Activated CD4-positive, alpha-beta T cell treated with anti-CD3 and anti-CD28 coated beads, Interleukin-2, Interleukin-6, amounts not matched to agents 100 ng/mL and 50 ng/mL, durations not matched to agents 16 hours and 8 hours (primary cell): Measurements from ENCODE around the gene POU2AF1.

Experiments
- DNase-seq: peaks from one replicate; pipeline ENCODE4 v3.0.0-alpha.2; 2020

POU2AF1 gene

GRCh38 chr11:111378861-111379601, at the start of gene POU2AF1:
Gene POU2AF1 (minus strand): TSS chr11:111379275. CDS start chr11:111379177, 98 bp downstream.
- DNase-seq, result peak; percentile 79

GRCh38 chr11:111428113-111428876, 49.2 kb upstream of the POU2AF1 start:
- DNase-seq, result no peak

GRCh38 chr11:111427471-111427912, 48.4 kb upstream of the POU2AF1 start:
- no peak for DNase-seq

GRCh38 chr11:111426617-111427016, 47.5 kb upstream of the POU2AF1 start:
- DNase-seq, result no peak

GRCh38 chr11:111423250-111423615, 44.2 kb upstream of the POU2AF1 start:
- DNase-seq, result no peak

GRCh38 chr11:111422494-111423249, 43.6 kb upstream of the POU2AF1 start:
- peak; percentile 61 for DNase-seq

- no peak for DNase-seq
These were observed 42.2 kb upstream of the POU2AF1 start for GRCh38 chr11:111421251-111421650.

GRCh38 chr11:111419641-111420327, 40.7 kb upstream of the POU2AF1 start:
- no peak for DNase-seq

GRCh38 chr11:111419181-111419580, 40.1 kb upstream of the POU2AF1 start:
- no peak for DNase-seq

GRCh38 chr11:111418436-111418787, 39.3 kb upstream of the POU2AF1 start:
- DNase-seq, result no peak

- peak; percentile 30 for DNase-seq
These were observed 38.8 kb upstream of the POU2AF1 start for GRCh38 chr11:111417766-111418435.

- peak; percentile 18 for DNase-seq
These were observed 38.1 kb upstream of the POU2AF1 start for GRCh38 chr11:111417011-111417765.

GRCh38 chr11:111416231-111416960, 37.3 kb upstream of the POU2AF1 start:
- no peak for DNase-seq

DNA sequence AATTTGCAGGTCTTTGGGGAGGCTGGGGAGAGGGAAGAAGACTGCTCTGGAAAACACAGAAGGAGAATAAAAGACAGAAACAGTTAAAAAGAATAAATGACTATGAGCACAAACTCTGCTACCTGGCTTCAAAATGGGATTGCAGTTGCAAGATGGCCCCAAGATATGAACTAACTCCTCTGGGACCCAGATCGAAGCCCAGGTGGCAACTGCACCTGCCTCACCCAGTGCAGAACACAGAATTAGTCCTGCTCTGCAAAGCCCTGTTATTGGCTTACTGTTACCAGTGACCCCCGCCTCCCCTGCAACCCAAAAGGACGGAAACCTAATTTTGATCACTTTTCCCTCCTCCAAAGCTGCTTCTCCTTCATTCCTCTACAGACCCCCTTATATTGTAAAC, 35.9 kb upstream of the POU2AF1 start:
- DNase-seq, result no peak

- DNase-seq, result peak; percentile 36
These were observed 35.3 kb upstream of the POU2AF1 start for GRCh38 chr11:111414267-111414931.

- DNase-seq, result no peak
These were observed 34.8 kb upstream of the POU2AF1 start for GRCh38 chr11:111413849-111414248.

GRCh38 chr11:111412293-111412692, 33.2 kb upstream of the POU2AF1 start:
- DNase-seq, result no peak

DNA sequence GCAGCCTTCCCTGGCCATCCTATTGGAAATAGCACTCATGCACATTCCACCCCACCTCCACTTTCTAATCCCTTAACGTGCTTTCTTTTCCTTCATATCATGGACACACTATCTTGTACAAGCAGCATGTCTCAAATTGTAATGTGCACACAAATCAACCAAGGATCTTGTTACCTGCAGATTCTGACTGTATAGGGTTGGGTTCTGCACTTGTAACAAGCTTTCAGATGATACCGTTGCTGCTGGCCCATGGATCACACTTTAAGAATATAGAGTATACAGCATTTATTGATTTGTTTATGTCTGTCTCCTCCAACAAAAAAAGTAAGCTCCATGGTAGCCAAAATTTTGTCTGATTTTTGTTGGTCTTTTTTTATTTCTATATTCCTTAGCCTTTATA, 32.4 kb upstream of the POU2AF1 start:
- DNase-seq, result no peak

DNA sequence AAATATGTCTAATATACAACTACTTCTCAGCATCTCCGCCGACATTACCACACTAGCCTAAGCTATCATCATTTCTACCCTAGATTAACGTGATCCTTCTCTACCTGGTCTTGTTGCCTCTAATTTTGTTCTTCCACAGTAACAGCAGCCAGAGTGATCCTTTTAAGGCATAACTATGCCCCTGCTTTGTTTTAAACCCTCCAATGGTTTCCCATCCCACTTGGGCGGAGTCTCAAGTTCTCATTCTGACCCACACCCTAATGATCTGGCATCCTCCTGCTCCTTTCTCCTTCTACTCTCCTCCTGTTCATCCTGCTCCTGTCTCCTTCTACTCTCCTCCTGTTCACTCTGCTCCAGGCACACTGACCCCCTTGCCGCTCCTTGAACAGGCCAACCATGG, 31.9 kb upstream of the POU2AF1 start:
- no peak for DNase-seq

- DNase-seq, result no peak
These were observed 30.8 kb upstream of the POU2AF1 start for GRCh38 chr11:111409915-111410314.
